SIG-M5 (cell line): Measurements from ENCODE around the gene ADNP.
A peak's percentile ranks its signal among the peaks of the same experiment; 100 is the strongest.

Source experiments
- DNase-seq: peaks from one replicate; lab custom pipeline; 2025; lab: John Stamatoyannopoulos, UW

The ADNP gene

GRCh38 chr20:50932016-50932485 is 814 bp upstream of the ADNP start:
- DNase-seq = no peak

- no peak for DNase-seq
These were observed 296 bp downstream of the ADNP start for GRCh38 chr20:50930976-50931305.

- no peak for DNase-seq
These were observed 880 bp downstream of the ADNP start for GRCh38 chr20:50930139-50930975.

GRCh38 chr20:50929299-50930138 is 1.7 kb downstream of the ADNP start:
- peak; percentile 82 for DNase-seq

- no peak for DNase-seq
These were observed 2.8 kb downstream of the ADNP start for GRCh38 chr20:50928469-50928868.

GRCh38 chr20:50926530-50926929 is 4.7 kb downstream of the ADNP start:
- DNase-seq = no peak

GRCh38 chr20:50924261-50924920 is 6.8 kb downstream of the ADNP start:
- no peak for DNase-seq

- DNase-seq = no peak
These were observed 9.3 kb downstream of the ADNP start for GRCh38 chr20:50921803-50922501.

- no peak for DNase-seq
These were observed 10.2 kb downstream of the ADNP start for GRCh38 chr20:50920997-50921396.

- DNase-seq = no peak
These were observed 11.7 kb downstream of the ADNP start for GRCh38 chr20:50919567-50919966.

- DNase-seq = no peak
These were observed 12.8 kb downstream of the ADNP start for GRCh38 chr20:50918403-50918802.

- no peak for DNase-seq
These were observed 14.3 kb downstream of the ADNP start for GRCh38 chr20:50916934-50917333.

- no peak for DNase-seq
These were observed 15.0 kb downstream of the ADNP start for GRCh38 chr20:50916257-50916656.

GRCh38 chr20:50915424-50915823 is 15.8 kb downstream of the ADNP start:
- no peak for DNase-seq

- no peak for DNase-seq
These were observed 17.4 kb downstream of the ADNP start for GRCh38 chr20:50913690-50914375.

GRCh38 chr20:50911716-50912115 is 19.5 kb downstream of the ADNP start:
- DNase-seq = no peak

- DNase-seq = no peak
These were observed 20.2 kb downstream of the ADNP start for GRCh38 chr20:50911030-50911429.

GRCh38 chr20:50909413-50909812 is 21.8 kb downstream of the ADNP start:
- DNase-seq = no peak

- DNase-seq = no peak
These were observed 27.1 kb downstream of the ADNP start for GRCh38 chr20:50904067-50904570.

- no peak for DNase-seq
These were observed 27.7 kb downstream of the ADNP start for GRCh38 chr20:50903353-50904051.

- DNase-seq = no peak
These were observed 29.9 kb downstream of the ADNP start for GRCh38 chr20:50901301-50901700.
